Natural killer cell (primary cell): Measurements from ENCODE around the gene ATP1A4. TPM values are rescaled to one million over a fixed set of nuclear protein-coding genes. Genes with fewer than 3 reads are reported as not detected.

Source experiments
- ATAC-seq, 3 donors: fragments of 150-1000 bp in 2 of 3; fragments of 200-7000 bp in 1 of 3; cut with Tn5 transposase; 1 replicate in 1 of 3; 2 replicates in 2 of 3; pipeline ENCODE4 v1.10.0; 2021; ENCODE audit warnings: mild to moderate bottlenecking in 2 of 3, moderate library complexity in 2 of 3
- DNase-seq, 2 donors: peaks; one replicate each; pipeline versions ENCODE4 v3.0.0 to v3.0.0-alpha.2; 2013 to 2021; ENCODE audit warnings: mixed read lengths in 1 of 2
- H3K27ac ChIP-seq: one replicate; pipeline ENCODE4 v1.5.1; 2013; ENCODE audit warnings: mild to moderate bottlenecking, low read length
- H3K27me3 ChIP-seq: one replicate; pipeline ENCODE4 v1.6.1; 2013; ENCODE audit warnings: low read length; ENCODE audit not compliant: control insufficient read depth, insufficient read depth
- H3K36me3 ChIP-seq: one replicate; pipeline ENCODE4 v1.6.1; 2013; ENCODE audit warnings: low read length; ENCODE audit not compliant: control insufficient read depth, insufficient read depth
- H3K4me1 ChIP-seq: one replicate; pipeline ENCODE4 v1.6.1; 2013; ENCODE audit warnings: low read length; ENCODE audit not compliant: control insufficient read depth, insufficient read depth
- H3K4me3 ChIP-seq: one replicate; pipeline ENCODE4 v1.5.1; 2013; ENCODE audit warnings: low read length
- H3K9me3 ChIP-seq: one replicate; pipeline ENCODE4 v1.6.1; 2013; ENCODE audit warnings: low read length; ENCODE audit not compliant: control insufficient read depth, insufficient read depth
- H3K27ac Mint-ChIP-seq, 2 donors: one replicate each; pipeline ENCODE4 v1.8.0; 2022; ENCODE audit warnings: mild to moderate bottlenecking in 2 of 2, mixed read lengths in 2 of 2, moderate library complexity in 1 of 2
- H3K27me3 Mint-ChIP-seq, 2 donors: one replicate each; pipeline ENCODE4 v1.8.0; 2022; ENCODE audit warnings: low read depth in 2 of 2, mixed read lengths in 2 of 2
- H3K36me3 Mint-ChIP-seq: one replicate; pipeline ENCODE4 v1.8.0; 2022; ENCODE audit warnings: mixed read lengths
- H3K4me1 Mint-ChIP-seq, 2 donors: one replicate each; pipeline ENCODE4 v1.8.0; 2022; ENCODE audit warnings: mixed read lengths in 2 of 2
- H3K4me3 Mint-ChIP-seq: one replicate; pipeline ENCODE4 v1.8.0; 2022; ENCODE audit warnings: mild to moderate bottlenecking, moderate library complexity, mixed read lengths
- H3K9me3 Mint-ChIP-seq, 2 donors: one replicate each; pipeline ENCODE4 v1.8.0; 2022; ENCODE audit warnings: mixed read lengths in 2 of 2
- WGBS: methylation state at CpG from one replicate; pipeline ENCODE4 v1.1.7; 2013; ENCODE audit warnings: missing lambda C conversion rate; ENCODE audit not compliant: insufficient coverage; 5-methylcytosine and 5-hydroxymethylcytosine counted together
- intact Hi-C: fragments of 100-400 bp; cut with micrococcal nuclease; formaldehyde crosslinking; loops from one replicate; pipeline ENCODE4 v1.14.2; 2022
- total RNA-seq, 4 donors: library from RNA; stranded (reverse); fragments of 120-200 nt in 1 of 4; gene quantifications; one replicate each; pipeline versions ENCODE4 v1.2.3 to v1.2.4, GENCODE V29; 2013 to 2022
- TF ChIP-seq, protein P1 (sequence below): fragments of 200-600 bp; IDR thresholded peaks from one replicate; pipeline ENCODE4 v1.8.0; 2022; ENCODE audit warnings: antibody characterized with exemption

The ATP1A4 gene
- total RNA-seq, 3 donors from 2014 or later (not counting 1 experiment from before 2014, with no cell fraction given): not detected

DNA sequence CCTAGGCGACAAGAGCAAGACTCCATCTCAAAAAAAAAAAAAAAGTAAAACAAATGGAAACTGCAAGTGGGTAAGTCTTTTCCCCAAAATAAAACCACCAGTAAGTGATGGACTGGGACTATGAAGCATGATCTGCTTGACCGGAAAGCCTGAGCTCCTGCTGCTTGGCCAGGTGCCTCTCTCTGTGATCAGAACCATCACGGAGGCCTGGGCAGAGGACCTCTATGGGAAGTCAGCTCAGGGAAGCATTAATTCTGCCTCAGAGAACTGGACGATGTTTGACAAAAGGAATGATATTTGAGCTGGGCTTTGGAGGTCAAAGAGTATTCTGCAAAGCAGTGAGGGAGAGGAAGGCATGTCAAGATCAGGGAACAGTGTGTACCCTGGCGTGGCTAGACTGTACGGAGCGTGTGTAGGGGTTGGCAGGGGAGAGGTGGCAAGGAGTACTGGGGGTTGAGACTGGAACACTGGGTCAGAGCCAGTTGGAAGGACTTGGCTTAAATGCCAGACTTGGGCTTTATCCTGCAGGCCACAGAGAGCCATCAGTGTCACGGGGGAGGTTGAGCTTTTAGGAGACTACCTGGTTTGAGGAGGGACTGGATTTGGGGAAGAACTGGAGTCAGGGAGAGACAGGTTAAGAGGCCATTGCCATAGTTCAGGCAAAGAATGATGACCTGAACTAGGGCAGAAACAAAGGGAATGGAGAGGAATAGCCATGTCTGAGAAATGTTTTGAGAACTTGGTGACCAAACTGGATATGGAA is 19.4 kb upstream of the ATP1A4 start:
- Mint-ChIP-seq H3K4me1 (no peaks in the 10 kb centered on the region), H3K27me3 (peaks cover 0 to 30% of the 10 kb centered on the region in 2 donors), H3K9me3 (no peaks in the 10 kb centered on the region), H3K36me3 (no peaks in the 10 kb centered on the region), H3K4me3 (no peak overlapping the region), H3K27ac (no peak overlapping the region)
- peaks cover 3% of the 10 kb centered on the region for H3K27me3 ChIP-seq
- DNase-seq: no peak
- H3K4me1 ChIP-seq: no peaks in the 10 kb centered on the region
- no peak for ATAC-seq
- H3K36me3 ChIP-seq: no peaks in the 10 kb centered on the region
- no peak overlapping the region for H3K4me3 ChIP-seq
- H3K9me3 ChIP-seq: no peaks in the 10 kb centered on the region
- intact Hi-C loops: no loop called here
- TF ChIP-seq, protein P1, sequence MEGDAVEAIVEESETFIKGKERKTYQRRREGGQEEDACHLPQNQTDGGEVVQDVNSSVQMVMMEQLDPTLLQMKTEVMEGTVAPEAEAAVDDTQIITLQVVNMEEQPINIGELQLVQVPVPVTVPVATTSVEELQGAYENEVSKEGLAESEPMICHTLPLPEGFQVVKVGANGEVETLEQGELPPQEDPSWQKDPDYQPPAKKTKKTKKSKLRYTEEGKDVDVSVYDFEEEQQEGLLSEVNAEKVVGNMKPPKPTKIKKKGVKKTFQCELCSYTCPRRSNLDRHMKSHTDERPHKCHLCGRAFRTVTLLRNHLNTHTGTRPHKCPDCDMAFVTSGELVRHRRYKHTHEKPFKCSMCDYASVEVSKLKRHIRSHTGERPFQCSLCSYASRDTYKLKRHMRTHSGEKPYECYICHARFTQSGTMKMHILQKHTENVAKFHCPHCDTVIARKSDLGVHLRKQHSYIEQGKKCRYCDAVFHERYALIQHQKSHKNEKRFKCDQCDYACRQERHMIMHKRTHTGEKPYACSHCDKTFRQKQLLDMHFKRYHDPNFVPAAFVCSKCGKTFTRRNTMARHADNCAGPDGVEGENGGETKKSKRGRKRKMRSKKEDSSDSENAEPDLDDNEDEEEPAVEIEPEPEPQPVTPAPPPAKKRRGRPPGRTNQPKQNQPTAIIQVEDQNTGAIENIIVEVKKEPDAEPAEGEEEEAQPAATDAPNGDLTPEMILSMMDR: no peak
- no peak overlapping the region for H3K27ac ChIP-seq
- 86% methylated on average over 8 of the region's 8 CpGs for WGBS

DNA sequence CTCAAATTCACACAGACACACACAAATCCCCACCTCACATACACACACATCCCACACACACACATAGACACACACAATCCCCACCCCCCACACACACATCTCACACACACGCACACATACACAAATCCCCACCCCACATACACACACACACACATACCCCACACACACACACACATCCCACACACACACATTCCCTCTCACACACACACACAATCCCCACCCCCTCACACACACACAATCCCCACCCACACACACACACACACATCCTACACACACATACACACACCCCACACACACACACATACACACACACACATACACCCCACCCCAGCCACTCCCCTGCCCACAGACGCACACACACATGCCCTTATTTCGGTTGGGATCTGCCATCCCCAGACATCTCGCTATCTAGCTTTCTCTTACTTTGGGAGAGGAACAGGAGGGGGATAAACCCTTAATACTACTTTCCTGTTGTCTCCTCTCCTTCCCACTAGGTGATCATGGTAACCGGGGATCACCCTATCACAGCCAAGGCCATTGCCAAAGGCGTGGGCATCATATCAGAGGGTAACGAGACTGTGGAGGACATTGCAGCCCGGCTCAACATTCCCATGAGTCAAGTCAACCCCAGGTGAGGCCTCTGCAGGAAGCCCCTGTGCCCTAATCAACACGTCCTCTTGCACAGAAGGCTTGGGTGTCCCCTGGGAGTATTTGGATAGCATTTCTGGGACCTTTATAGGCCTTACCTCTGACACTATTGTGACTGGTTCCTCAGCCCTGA is 17.2 kb upstream of the ATP1A4 start:
- 84% methylated on average over 9 of the region's 9 CpGs for WGBS
- intact Hi-C loops: no loop called here
- H3K4me1 ChIP-seq: no peaks in the 10 kb centered on the region
- H3K4me3 Mint-ChIP-seq: no peak overlapping the region
- H3K27me3 Mint-ChIP-seq: peaks cover 0 to 30% of the 10 kb centered on the region in 2 donors
- H3K27ac ChIP-seq: no peak overlapping the region
- H3K4me1 Mint-ChIP-seq: no peaks in the 10 kb centered on the region
- H3K4me3 ChIP-seq: no peak overlapping the region
- DNase-seq: no peak
- H3K9me3 ChIP-seq: no peaks in the 10 kb centered on the region
- H3K9me3 Mint-ChIP-seq: no peaks in the 10 kb centered on the region
- H3K36me3 ChIP-seq: no peaks in the 10 kb centered on the region
- H3K36me3 Mint-ChIP-seq: no peaks in the 10 kb centered on the region
- H3K27ac Mint-ChIP-seq: no peak overlapping the region
- ATAC-seq: no peak
- TF ChIP-seq, protein P1: no peak
- peaks cover 3% of the 10 kb centered on the region for H3K27me3 ChIP-seq

DNA sequence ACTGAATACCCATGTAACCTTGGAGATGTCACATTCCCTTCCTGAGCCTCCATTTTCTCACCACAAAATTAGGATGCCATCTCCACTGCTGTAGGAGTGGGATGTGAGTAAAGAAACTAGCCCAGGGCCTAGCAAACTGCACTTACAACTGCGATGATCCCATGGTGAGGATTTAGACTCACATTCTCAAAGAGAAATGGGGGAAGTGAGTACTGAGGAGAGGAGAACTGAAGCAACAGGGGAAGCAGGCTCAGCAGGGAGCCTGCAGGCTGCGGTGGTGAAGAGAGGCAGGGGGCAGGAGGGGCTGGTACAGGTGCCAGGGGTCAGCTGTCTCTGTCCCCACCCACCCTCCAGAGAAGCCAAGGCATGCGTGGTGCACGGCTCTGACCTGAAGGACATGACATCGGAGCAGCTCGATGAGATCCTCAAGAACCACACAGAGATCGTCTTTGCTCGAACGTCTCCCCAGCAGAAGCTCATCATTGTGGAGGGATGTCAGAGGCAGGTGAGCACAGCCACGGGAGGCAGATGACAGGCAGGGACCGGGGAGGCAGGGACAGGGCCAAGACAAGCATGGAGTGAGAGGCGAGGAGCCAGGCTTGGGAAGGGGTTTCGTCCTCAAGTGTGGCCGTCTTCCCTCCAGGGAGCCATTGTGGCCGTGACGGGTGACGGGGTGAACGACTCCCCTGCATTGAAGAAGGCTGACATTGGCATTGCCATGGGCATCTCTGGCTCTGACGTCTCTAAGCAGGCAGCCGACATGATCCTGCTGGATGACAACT is 16.4 kb upstream of the ATP1A4 start:
- H3K36me3 Mint-ChIP-seq: no peaks in the 10 kb centered on the region
- no peak overlapping the region for H3K27ac Mint-ChIP-seq
- Histone ChIP-seq H3K27ac (no peak overlapping the region), H3K4me1 (no peaks in the 10 kb centered on the region), H3K27me3 (no peaks in the 10 kb centered on the region), H3K9me3 (no peaks in the 10 kb centered on the region), H3K36me3 (no peaks in the 10 kb centered on the region), H3K4me3 (no peak overlapping the region)
- DNase-seq (no peak), ATAC-seq (no peak)
- TF ChIP-seq, protein P1: no peak
- no peak overlapping the region for H3K4me3 Mint-ChIP-seq
- 86% methylated on average over 20 of the region's 20 CpGs for WGBS
- H3K4me1 Mint-ChIP-seq: no peaks in the 10 kb centered on the region
- intact Hi-C loops: no loop called here
- no peaks in the 10 kb centered on the region for H3K9me3 Mint-ChIP-seq
- peaks cover 0 to 27% of the 10 kb centered on the region in 2 donors for H3K27me3 Mint-ChIP-seq
